Body of pancreas (tissue), 4 donors: ENCODE results near the gene EGFL7.

Source experiments
- POLR2A ChIP-seq, 3 donors: fragments of 450-650 bp; IDR thresholded peaks; one replicate each; pipeline ENCODE4 v1.6.1; 2016; ENCODE audit warnings: antibody characterized with exemption in 3 of 3, mild to moderate bottlenecking in 2 of 3
- TF ChIP-seq, protein P1 (sequence below), 7 experiments: fragments of 450-650 bp in 4 of 7; fragments of 200-600 bp in 3 of 7; sonication (generic) in 3 of 7; IDR thresholded peaks; one replicate each; pipeline ENCODE4 v1.5.1; 2016 to 2019; ENCODE audit warnings: antibody characterized with exemption in 7 of 7

DNA sequence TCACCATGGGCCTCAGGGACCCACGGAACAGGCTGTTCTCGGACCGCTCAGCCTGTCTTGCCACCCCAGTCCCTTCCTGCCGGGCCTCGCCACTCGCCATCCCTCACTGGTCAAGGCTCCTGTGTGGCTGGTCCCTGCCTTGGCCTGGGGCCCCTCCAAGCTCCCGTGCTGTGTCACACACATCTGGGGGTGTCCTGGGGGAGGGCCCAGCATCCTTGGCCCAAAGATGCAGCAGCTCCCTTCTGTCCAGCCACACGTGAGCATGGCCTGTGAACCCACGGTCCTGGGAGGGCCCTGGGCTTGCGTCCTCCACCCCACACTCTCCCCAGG is 425 bp upstream of the EGFL7 start:
- TF ChIP-seq POLR2A (IDR thresholded peaks at IDR 0.05) = no peak
- TF ChIP-seq, protein P1, sequence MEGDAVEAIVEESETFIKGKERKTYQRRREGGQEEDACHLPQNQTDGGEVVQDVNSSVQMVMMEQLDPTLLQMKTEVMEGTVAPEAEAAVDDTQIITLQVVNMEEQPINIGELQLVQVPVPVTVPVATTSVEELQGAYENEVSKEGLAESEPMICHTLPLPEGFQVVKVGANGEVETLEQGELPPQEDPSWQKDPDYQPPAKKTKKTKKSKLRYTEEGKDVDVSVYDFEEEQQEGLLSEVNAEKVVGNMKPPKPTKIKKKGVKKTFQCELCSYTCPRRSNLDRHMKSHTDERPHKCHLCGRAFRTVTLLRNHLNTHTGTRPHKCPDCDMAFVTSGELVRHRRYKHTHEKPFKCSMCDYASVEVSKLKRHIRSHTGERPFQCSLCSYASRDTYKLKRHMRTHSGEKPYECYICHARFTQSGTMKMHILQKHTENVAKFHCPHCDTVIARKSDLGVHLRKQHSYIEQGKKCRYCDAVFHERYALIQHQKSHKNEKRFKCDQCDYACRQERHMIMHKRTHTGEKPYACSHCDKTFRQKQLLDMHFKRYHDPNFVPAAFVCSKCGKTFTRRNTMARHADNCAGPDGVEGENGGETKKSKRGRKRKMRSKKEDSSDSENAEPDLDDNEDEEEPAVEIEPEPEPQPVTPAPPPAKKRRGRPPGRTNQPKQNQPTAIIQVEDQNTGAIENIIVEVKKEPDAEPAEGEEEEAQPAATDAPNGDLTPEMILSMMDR (IDR thresholded peaks at IDR 0.05) = no peak
